ENCODE data around the gene NFATC2. TPM values are rescaled to one million over a fixed set of nuclear protein-coding genes. Genes with fewer than 3 reads are reported as not detected.

The NFATC2 gene
- total RNA-seq, 1 experiment from 2014 or later, result not detected

DNA sequence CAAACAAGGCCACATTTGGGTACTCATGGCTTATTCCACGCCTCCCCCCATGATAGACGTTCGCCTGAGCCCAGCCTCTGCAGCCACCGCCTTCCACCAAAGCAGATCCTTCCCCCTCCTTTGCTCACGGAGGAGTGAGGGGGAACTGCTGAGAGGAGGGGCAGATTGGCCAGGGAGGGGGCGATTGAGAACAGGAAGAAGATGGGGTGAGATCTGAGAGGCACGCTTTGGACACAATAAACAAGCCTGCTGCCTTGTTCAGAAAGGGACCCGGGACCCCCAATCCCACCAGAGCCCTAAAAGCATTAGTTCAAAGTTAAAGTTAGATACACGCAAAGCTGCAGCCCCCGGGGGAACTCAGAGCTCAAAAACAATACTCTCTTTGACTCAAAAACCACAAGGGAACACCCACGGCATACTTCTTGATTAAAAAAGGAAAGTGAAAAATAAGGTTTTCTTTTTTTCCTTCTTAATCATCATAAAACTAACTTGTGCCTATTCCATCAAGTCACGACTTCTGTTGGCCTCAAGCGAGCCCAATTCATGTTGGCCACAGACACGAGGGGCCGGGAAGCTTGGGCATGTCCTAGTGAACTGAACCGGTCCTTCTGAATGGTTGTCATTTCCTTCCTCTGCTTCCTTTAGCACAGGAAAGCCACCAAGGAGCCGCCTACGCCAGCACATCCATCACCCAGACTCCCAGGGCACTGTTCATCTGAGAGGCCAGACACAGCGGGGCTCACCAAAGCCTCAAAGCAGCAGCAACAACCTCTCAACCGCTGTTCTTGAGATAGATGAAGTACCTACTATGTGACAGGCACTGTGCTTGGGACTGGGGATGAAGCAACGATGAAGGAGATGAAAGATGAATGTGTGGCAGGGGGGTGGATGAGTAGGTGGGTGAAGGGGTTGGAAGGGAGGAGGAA, 44.7 kb downstream of the NFATC2 start:
- peak in 1 of 2 experiments; percentile 16 for DNase-seq (ENCODE audit: low read depth in 1 of 2, low spot score in 2 of 2)
- Histone ChIP-seq H3K4me1 (replicated peaks) (peaks cover 7% of the 10 kb centered on the region), H3K4me3 (no peak overlapping the region), H3K27me3 (replicated peaks) (no peaks in the 10 kb centered on the region), H3K36me3 (no peaks in the 10 kb centered on the region), H3K9me3 (replicated peaks) (no peaks in the 10 kb centered on the region), H3K27ac (no peak overlapping the region)

DNA sequence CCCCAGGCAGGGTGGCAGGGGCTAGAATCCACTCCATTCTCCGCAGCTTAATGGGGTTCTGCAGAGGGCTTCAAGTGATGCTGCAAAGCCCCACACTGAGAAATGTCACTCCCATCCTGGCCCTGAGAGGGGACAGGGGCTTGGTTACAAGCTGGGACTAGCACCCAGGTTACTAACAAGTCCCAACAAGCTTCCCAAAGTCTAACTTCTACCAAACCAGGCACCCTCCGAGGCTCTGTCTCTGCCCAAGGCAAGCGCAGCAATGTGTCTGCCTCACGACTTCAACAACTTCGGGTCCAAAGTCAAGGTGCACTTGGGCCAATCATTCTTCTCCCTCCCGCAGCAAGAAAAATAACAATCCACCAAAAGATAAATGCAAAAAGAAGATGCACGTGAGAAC, 45.6 kb downstream of the NFATC2 start:
- H3K4me1 ChIP-seq (replicated peaks), result peaks cover 7% of the 10 kb centered on the region
- DNase-seq (ENCODE audit: low read depth in 1 of 2, low spot score in 2 of 2), result no peak

DNA sequence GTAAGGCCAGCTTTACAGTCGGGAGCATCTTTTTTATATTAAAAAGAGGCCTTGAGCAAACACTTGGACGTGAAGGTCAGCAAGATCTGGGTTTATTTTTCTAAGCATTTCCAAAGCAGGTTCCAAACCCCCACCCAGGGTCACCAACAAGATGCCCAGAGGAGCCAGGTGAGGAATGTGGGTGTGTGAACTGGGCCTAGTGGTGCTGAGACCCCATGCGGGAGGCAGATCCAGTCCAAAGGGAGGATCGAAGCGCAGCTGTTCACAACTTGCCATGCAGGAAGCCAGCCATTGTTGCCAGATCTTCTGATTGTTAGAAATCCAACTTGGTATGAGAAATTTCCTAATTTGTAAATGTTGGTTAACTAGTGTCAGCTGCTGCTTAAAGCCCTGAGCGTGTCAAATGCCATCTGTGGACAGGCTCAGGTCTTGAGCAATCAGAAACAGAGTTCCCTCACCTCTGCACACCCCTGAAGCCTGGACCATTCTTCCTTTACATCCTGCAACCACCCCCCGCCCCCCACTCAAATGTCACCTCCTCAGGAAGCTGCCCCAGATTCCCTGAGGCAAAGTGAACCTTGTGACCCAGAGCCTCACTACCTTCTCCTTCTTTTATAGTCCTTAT, 46.5 kb downstream of the NFATC2 start:
- Histone ChIP-seq H3K9me3 (replicated peaks) (no peaks in the 10 kb centered on the region), H3K27me3 (replicated peaks) (no peaks in the 10 kb centered on the region), H3K4me1 (replicated peaks) (peaks cover 7% of the 10 kb centered on the region), H3K27ac (no peak overlapping the region), H3K36me3 (no peaks in the 10 kb centered on the region), H3K4me3 (no peak overlapping the region)
- no peak for DNase-seq (ENCODE audit: low read depth in 1 of 2, low spot score in 2 of 2)

More for the DNA sequence above, 45.6 kb downstream of the NFATC2 start:
- Histone ChIP-seq H3K27ac (no peak overlapping the region), H3K27me3 (replicated peaks) (no peaks in the 10 kb centered on the region), H3K36me3 (no peaks in the 10 kb centered on the region), H3K4me3 (no peak overlapping the region), H3K9me3 (replicated peaks) (no peaks in the 10 kb centered on the region)

DNA sequence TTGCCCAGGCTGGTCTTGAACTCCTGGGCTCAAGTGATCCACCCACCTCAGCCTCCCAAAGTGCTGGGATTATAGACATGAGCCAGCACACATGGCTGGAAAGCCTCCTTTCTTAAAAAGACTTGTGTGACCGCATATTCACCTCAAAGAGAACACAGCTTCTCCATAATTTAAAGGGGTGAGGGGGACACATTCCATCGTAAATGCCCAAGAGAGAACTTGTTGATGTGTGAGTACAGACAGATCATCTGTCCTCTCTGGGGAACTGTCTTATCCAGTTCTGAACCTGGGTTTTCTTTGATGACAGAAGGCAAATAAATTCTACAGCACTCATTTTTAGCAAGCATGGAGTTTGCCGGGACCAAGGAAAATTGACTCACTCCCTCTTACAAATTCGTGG, 47.2 kb downstream of the NFATC2 start:
- Histone ChIP-seq H3K27me3 (replicated peaks) (no peaks in the 10 kb centered on the region; the same call in 1 of the 2 replicates), H3K27ac (no peak overlapping the region), H3K36me3 (no peaks in the 10 kb centered on the region), H3K9me3 (replicated peaks) (no peaks in the 10 kb centered on the region), H3K4me1 (replicated peaks) (peaks cover 7% of the 10 kb centered on the region), H3K4me3 (no peak overlapping the region)
- no peak for DNase-seq (ENCODE audit: low read depth in 1 of 2, low spot score in 2 of 2)

DNA sequence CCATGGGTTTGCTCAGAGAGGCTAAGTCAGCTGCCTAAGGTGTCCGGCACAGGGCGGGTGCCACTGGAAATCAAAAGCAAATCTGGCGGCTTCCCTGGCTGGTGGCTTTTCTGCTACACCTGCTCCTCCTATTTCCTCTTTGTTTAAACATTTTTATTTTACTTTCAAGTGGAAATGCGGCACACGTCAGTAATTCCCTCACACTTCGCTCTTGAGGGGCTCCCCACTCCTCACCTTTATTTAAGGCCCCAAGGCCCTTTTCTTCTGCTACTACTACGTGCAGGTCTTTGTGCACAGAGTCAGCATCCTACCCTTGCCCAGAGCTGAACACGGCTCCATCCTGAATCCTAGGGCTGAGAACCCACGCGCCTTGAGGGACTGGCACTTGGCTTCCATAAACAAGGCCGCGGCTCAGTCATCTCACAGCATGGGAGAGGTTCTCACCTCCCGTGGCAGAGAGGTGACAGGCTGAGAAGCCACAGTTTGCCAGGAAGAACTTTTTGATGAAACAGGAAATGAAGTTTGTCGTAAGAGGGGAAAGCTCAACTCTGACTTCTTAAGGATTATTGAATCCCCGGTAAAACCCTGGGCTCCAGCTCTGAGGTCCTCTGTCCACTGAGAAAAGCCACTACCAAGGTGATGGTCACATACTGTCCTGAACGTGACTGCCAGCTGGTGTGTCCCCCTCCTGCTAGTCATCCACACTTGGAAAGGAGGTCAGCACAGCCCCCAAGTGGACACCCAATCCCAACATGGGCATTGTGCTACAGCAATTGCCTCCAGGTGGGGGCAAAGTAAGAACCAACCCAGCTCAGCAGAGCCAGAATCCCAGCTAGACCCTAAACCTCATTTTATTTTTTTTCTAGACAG, 48.0 kb downstream of the NFATC2 start:
- H3K27me3 ChIP-seq (replicated peaks), result peaks cover 4% of the 10 kb centered on the region; the same call in 1 of the 2 replicates
- no peak for DNase-seq (ENCODE audit: low read depth in 1 of 2, low spot score in 2 of 2)

DNA sequence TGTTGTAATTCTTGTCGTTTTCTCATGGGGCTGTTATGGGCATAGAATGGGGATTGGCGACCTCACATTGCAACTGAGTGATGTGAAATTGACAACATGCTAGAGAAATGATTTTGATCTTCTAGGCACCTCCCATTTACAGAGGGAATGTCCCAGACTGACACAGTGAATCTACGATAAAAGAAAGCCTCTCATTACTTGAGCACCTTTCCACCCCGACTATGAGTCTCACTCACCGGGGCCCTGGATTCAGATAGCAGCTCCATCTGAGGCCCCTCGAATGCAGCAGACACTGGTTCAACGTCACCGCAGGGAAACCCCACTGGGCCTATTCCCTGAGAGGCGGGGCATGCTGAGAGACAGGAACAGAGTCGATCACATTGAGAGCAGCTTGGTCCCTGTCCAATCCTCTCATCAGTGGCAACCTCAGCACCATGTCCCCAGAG, 49.1 kb downstream of the NFATC2 start:
- H3K27ac ChIP-seq, result no peak overlapping the region
- DNase-seq (ENCODE audit: low read depth in 1 of 2, low spot score in 2 of 2), result no peak
- no peak overlapping the region for H3K4me3 ChIP-seq
- H3K4me1 ChIP-seq (replicated peaks), result peaks cover 7% of the 10 kb centered on the region
- peaks cover 4% of the 10 kb centered on the region; the same call in 1 of the 2 replicates for H3K27me3 ChIP-seq (replicated peaks)
- H3K9me3 ChIP-seq (replicated peaks), result 0 out of 2 replicates have a peak, but pooled peaks cover 2% of the 10 kb centered on the region
- H3K36me3 ChIP-seq, result no peaks in the 10 kb centered on the region

More for the DNA sequence above, 48.0 kb downstream of the NFATC2 start:
- 0 out of 2 replicates have a peak, but pooled peaks cover 2% of the 10 kb centered on the region for H3K9me3 ChIP-seq (replicated peaks)
- H3K36me3 ChIP-seq, result no peaks in the 10 kb centered on the region
- peaks cover 7% of the 10 kb centered on the region for H3K4me1 ChIP-seq (replicated peaks)
- no peak overlapping the region for H3K4me3 ChIP-seq
- no peak overlapping the region for H3K27ac ChIP-seq

DNA sequence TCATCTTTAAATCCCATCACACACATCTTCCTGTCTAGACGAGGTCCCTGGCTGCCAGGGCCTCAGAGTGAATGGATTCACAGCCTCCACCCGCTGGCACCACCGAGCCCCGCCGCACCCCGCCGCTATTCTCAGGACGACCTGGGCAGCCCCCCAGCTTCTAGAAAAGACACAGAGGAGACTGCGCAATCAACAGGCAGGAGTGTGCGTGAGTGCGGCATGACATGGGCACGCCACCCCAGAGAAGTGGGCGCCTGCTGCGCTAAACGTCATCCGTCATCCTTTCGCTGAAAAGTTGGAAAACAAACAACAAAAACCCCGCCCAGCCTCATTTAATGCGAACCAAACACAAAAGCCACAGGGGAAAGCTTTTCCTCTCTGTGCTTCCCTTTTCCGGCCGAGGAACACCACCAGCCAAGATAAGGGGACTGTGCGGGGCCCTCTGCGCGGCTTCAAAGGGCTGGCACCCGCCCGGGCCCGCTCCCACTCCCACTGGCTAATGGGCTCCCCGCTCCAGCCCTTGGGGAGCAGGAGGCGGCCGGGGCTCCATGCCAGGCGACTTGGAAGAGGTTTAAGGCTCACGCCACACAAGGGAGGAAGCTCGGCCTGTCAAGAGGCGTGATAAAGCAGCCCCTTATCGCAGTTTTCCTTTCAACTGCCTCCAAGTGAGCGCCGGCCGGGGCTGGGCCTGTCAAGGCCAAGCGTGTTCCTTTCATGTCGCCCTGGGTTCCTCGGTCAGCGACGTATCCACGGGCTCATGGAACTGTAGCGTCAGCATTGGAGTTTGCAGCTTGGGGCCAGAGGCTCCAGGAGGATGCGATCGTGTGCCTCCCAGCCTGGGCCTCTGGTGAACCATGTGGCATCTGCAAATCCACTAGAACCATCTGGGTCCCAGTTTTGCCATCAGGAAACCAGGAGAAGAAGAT, 50.1 kb downstream of the NFATC2 start:
- H3K4me1 ChIP-seq (replicated peaks), result peaks cover 10% of the 10 kb centered on the region
- H3K9me3 ChIP-seq (replicated peaks), result 0 out of 2 replicates have a peak, but pooled peaks cover 2% of the 10 kb centered on the region
- no peak for DNase-seq (ENCODE audit: low read depth in 1 of 2, low spot score in 2 of 2)
- H3K36me3 ChIP-seq, result no peaks in the 10 kb centered on the region
- H3K27me3 ChIP-seq (replicated peaks), result peaks cover 4% of the 10 kb centered on the region; the same call in 1 of the 2 replicates
- no peak overlapping the region for H3K4me3 ChIP-seq
- no peak overlapping the region for H3K27ac ChIP-seq

DNA sequence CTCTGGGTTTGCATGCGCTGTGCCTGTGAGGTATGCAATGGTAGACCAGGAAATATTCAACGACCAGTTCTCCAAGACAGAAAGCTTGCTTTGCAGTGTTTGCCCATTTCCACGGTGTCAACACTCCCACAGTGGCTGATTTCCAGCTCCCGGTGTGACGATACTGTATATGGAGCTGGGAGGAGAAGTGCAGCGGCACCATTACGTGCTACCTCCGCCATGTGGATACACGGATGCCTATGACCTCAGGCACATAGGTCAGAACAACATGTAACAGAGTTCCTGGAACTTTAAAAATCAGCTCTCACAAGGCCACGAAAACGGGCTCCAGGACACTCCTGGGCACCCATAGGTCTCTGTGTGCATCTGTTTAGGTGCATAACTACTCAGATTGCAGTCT, 51.1 kb downstream of the NFATC2 start:
- Histone ChIP-seq H3K4me1 (replicated peaks) (peaks cover 11% of the 10 kb centered on the region), H3K36me3 (no peaks in the 10 kb centered on the region), H3K4me3 (no peak overlapping the region), H3K9me3 (replicated peaks) (0 out of 2 replicates have a peak, but pooled peaks cover 2% of the 10 kb centered on the region), H3K27me3 (replicated peaks) (peaks cover 4% of the 10 kb centered on the region; the same call in 1 of the 2 replicates), H3K27ac (no peak overlapping the region)
- DNase-seq (ENCODE audit: low read depth in 1 of 2, low spot score in 2 of 2), result no peak

DNA sequence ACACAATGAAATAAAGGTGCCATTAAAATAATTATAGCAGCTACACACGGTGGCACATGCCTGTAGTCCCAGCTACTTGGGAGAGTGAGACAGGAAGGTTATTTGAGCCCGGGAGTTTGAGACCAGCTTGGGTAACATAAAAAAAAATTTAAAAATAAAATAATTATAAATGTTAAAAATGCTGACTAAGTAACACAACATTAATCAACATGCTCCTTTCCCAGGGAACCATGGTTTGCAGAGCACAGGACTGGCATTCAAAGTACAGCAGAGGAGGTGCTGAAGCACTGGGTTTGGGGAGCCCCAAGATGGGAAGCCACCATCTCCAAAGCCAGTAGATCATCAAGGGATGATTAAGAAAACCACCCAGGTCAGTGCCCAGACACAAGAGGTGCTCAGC, 51.9 kb downstream of the NFATC2 start:
- H3K27ac ChIP-seq, result no peak overlapping the region
- H3K4me3 ChIP-seq, result no peak overlapping the region
- peaks cover 11% of the 10 kb centered on the region for H3K4me1 ChIP-seq (replicated peaks)
- H3K9me3 ChIP-seq (replicated peaks), result 0 out of 2 replicates have a peak, but pooled peaks cover 2% of the 10 kb centered on the region
- no peak for DNase-seq (ENCODE audit: low read depth in 1 of 2, low spot score in 2 of 2)
- no peaks in the 10 kb centered on the region for H3K36me3 ChIP-seq
- peaks cover 4% of the 10 kb centered on the region; the same call in 1 of the 2 replicates for H3K27me3 ChIP-seq (replicated peaks)

DNA sequence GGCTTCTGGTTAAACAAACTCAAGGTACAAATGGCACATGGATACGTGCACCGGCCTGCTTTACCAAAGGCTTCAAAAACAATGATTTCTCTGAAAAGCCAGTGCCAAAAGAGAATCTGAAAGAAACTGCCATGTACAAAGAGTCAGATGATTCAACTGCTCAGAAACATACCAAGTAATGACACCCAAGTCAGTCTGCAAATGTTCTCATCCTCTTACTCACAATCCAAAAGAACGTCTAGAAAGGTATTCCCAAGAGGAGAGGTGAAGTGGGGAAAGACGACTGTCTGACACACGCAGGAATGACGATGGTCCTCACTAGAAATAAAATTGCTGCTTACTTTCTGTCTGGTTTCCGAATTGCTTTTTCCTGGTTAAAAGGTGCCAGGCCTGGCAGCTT, 52.9 kb downstream of the NFATC2 start:
- Histone ChIP-seq H3K27ac (no peak overlapping the region), H3K9me3 (replicated peaks) (0 out of 2 replicates have a peak, but pooled peaks cover 2% of the 10 kb centered on the region), H3K4me3 (no peak overlapping the region), H3K4me1 (replicated peaks) (peaks cover 11% of the 10 kb centered on the region), H3K27me3 (replicated peaks) (peaks cover 4% of the 10 kb centered on the region; the same call in 1 of the 2 replicates), H3K36me3 (no peaks in the 10 kb centered on the region)
- DNase-seq (ENCODE audit: low read depth in 1 of 2, low spot score in 2 of 2), result no peak

DNA sequence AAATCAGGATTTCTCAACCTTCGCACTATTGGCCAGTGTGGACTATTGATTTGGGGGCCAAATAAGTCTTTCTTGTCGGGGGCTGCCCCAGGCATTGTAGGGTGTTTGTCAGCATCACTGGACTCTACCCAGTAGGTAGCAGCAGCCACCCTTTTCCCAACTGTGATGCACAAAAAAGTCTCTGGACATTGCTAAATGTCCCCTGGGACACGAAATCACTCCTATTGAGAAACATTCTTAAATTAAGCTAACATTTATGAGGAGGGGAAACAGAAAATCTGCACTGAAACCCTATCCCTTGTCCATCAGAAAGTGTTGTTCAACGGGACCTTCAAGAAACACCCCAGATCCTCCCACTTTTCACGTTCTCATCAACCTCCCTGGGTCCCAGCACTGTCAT, 54.2 kb downstream of the NFATC2 start:
- Histone ChIP-seq H3K9me3 (replicated peaks) (0 out of 2 replicates have a peak, but pooled peaks cover 2% of the 10 kb centered on the region), H3K4me1 (replicated peaks) (peaks cover 11% of the 10 kb centered on the region), H3K27me3 (replicated peaks) (peaks cover 4% of the 10 kb centered on the region; the same call in 1 of the 2 replicates), H3K36me3 (no peaks in the 10 kb centered on the region), H3K27ac (no peak overlapping the region), H3K4me3 (no peak overlapping the region)
- no peak for DNase-seq (ENCODE audit: low read depth in 1 of 2, low spot score in 2 of 2)

DNA sequence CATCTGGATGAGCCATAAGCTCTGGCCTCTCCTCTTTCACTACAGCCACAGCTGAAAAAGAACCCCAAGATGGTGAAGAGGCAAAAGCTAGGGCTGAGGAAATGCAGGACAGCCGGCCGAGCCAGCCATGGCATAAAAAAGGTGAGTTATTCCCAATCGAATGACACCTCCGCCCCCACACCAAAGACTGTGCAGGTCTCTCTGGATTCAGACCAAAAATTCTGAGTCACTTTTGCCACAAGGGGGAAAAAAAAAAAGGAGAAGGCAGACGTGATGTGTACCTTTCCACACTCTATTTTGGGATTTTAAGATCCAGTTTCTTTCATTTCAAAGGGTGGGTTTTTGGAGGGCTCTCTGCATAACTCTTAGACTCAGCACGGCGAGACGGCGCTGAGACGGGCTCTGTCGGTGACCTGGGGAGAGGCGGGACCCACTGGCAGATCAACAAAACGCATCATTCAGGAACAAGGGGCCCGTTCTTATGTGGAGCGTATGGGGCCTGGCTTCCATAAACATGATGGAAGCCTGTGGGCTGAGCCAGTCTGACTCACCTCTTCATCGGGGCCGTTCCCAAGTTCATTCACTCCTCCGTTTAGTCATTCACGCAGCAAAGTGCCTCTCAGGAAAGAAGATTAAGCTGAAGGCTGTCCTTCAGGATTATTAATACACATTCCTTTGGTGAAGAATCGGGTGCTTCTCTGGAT, 54.8 kb downstream of the NFATC2 start:
- Histone ChIP-seq H3K36me3 (no peaks in the 10 kb centered on the region), H3K4me1 (replicated peaks) (peaks cover 11% of the 10 kb centered on the region), H3K27me3 (replicated peaks) (peaks cover 4% of the 10 kb centered on the region; the same call in 1 of the 2 replicates), H3K4me3 (no peak overlapping the region), H3K27ac (no peak overlapping the region), H3K9me3 (replicated peaks) (0 out of 2 replicates have a peak, but pooled peaks cover 2% of the 10 kb centered on the region)
- DNase-seq (ENCODE audit: low read depth in 1 of 2, low spot score in 2 of 2), result peak; percentile 75 to 79
